Keratinocyte (primary cell): Measurements from ENCODE around the gene EIF3D.

Experiments used
- EZH2 ChIP-seq: IDR thresholded peaks from one replicate; pipeline ENCODE4 v1.6.1; 2012; ENCODE audit warnings: inconsistent platforms, mild to moderate bottlenecking, low read length, moderate library complexity
- TF ChIP-seq, protein P1 (sequence below), 3 experiments: IDR thresholded peaks in 1 of 3; conservative IDR thresholded peaks in 1 of 3; optimal IDR thresholded peaks in 1 of 3; 2 replicates in 2 of 3; 3 replicates in 1 of 3; pipeline versions ENCODE3 to v1.5.1; 2011; ENCODE audit warnings: low read length in 3 of 3, mild to moderate bottlenecking in 3 of 3, moderate library complexity in 2 of 3, control low read depth in 1 of 3, inconsistent platforms in 1 of 3; ENCODE audit not compliant: insufficient read depth in 2 of 3; ENCODE audit errors: extremely low read depth in 1 of 3

DNA sequence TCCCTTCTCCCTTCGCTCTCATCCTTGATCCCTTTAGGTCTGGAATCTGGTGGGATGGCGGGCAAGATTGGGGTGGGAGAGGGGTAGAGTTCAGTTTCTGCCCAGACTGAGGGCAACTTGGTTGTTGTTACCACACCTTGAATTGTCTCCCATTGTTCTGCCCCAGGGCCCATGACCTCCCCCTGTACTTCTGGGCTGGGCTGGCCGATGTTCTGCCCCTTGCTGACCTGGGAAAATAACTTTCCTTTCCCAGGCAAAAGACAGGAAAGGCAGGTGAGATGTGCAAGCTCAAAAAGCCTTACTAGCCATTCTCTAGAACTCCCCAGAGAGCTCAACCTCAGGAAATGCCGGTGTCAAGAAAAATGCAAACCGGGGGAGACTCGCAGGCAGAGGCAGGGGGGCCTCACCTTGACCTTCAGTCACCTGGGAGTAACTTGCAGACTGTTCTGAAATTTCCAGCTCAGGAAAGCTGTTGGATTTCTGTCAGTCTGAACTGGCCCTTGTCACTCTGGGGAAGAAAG, 32.4 kb upstream of the EIF3D start:
- TF ChIP-seq, protein P1, sequence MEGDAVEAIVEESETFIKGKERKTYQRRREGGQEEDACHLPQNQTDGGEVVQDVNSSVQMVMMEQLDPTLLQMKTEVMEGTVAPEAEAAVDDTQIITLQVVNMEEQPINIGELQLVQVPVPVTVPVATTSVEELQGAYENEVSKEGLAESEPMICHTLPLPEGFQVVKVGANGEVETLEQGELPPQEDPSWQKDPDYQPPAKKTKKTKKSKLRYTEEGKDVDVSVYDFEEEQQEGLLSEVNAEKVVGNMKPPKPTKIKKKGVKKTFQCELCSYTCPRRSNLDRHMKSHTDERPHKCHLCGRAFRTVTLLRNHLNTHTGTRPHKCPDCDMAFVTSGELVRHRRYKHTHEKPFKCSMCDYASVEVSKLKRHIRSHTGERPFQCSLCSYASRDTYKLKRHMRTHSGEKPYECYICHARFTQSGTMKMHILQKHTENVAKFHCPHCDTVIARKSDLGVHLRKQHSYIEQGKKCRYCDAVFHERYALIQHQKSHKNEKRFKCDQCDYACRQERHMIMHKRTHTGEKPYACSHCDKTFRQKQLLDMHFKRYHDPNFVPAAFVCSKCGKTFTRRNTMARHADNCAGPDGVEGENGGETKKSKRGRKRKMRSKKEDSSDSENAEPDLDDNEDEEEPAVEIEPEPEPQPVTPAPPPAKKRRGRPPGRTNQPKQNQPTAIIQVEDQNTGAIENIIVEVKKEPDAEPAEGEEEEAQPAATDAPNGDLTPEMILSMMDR (optimal IDR thresholded peaks at IDR 0.05 in 1 of 3, IDR thresholded peaks at IDR 0.05 in 1 of 3, conservative IDR thresholded peaks at IDR 0.05 in 1 of 3; ENCODE audit: extremely low read depth in 1 of 3, insufficient read depth in 2 of 3, low read length in 3 of 3) = no peak
- no peak for TF ChIP-seq EZH2
